B cell (primary cell): ENCODE measurements around the gene SLC7A9. TPM values are rescaled to one million over a fixed set of nuclear protein-coding genes. Genes with fewer than 3 reads are reported as not detected.

Experiments
- ATAC-seq: fragments of 200-7000 bp; cut with Tn5 transposase; one replicate; pipeline ENCODE4 v1.10.0; 2021; ENCODE audit warnings: low read depth, mild to moderate bottlenecking, moderate number of reproducible peaks, moderate library complexity
- CTCF ChIA-PET: fragments of 350-600 bp; sonication (Branson Sonifier 250); formaldehyde crosslinking; loops from one replicate; lab custom pipeline; 2021; ENCODE audit warnings: antibody characterized with exemption, inconsistent platforms; lab: Charles Lee
- POLR2A ChIA-PET: fragments of 350-600 bp; sonication (Branson Sonifier 250); formaldehyde crosslinking; loops from one replicate; lab custom pipeline; 2021; ENCODE audit warnings: antibody characterized with exemption; lab: Charles Lee
- DNase-seq: peaks from one replicate; pipeline ENCODE4 v3.0.0; 2013
- H2AFZ ChIP-seq: 2 replicates; pipeline ENCODE4 v1.6.1; 2012; ENCODE audit warnings: mild to moderate bottlenecking, low read depth, low read length; ENCODE audit not compliant: insufficient read depth, poor library complexity, severe bottlenecking
- H3K27ac ChIP-seq, 2 donors: 1 replicate in 1 of 2; 2 replicates in 1 of 2; pipeline ENCODE4 v1.5.1; 2012 to 2013; ENCODE audit warnings: low read length in 2 of 2, mild to moderate bottlenecking in 2 of 2, moderate library complexity in 1 of 2
- H3K27me3 ChIP-seq, 4 experiments: fragments of 200-600 bp in 1 of 4; sonication (generic) in 1 of 4; replicated peaks in 1 of 4; 1 replicate in 2 of 4; 2 replicates in 2 of 4; pipeline versions ENCODE4 v1.6.1 to v1.7.0; 2013 to 2016; ENCODE audit warnings: low read length in 3 of 4, mild to moderate bottlenecking in 2 of 4, mixed read lengths in 1 of 4, moderate library complexity in 1 of 4; ENCODE audit not compliant: insufficient read depth in 4 of 4, control insufficient read depth in 3 of 4; ENCODE audit errors: control extremely low read depth in 1 of 4
- H3K36me3 ChIP-seq, 2 experiments: replicated peaks in 1 of 2; 1 replicate in 1 of 2; 2 replicates in 1 of 2; pipeline versions ENCODE4 v1.6.1 to v1.7.1; 2013; ENCODE audit warnings: low read length in 1 of 2; ENCODE audit not compliant: insufficient read depth in 2 of 2, control insufficient read depth in 1 of 2; ENCODE audit errors: control extremely low read depth in 1 of 2, extremely low read depth in 1 of 2
- H3K4me1 ChIP-seq, 2 donors: fragments of 200-600 bp in 1 of 2; sonication (generic) in 1 of 2; 1 replicate in 1 of 2; 2 replicates in 1 of 2; pipeline versions ENCODE4 v1.5.1 to v1.6.1; 2013 to 2017; ENCODE audit warnings: low read length in 2 of 2; ENCODE audit not compliant: control insufficient read depth in 2 of 2, insufficient read depth in 2 of 2
- H3K4me2 ChIP-seq: replicated peaks from 2 replicates; pipeline ENCODE3; 2012; ENCODE audit warnings: mild to moderate bottlenecking, low read depth, low read length; ENCODE audit not compliant: poor library complexity, severe bottlenecking
- H3K4me3 ChIP-seq, 5 experiments: fragments of 200-600 bp in 1 of 5; sonication (generic) in 1 of 5; 1 replicate in 3 of 5; 2 replicates in 2 of 5; pipeline versions ENCODE4 v1.5.1 to v1.7.0; 2011 to 2016; ENCODE audit warnings: low read length in 4 of 5, mild to moderate bottlenecking in 4 of 5, low read depth in 2 of 5, control low read depth in 1 of 5, moderate library complexity in 1 of 5; ENCODE audit not compliant: insufficient read depth in 1 of 5; ENCODE audit errors: control extremely low read depth in 1 of 5, extremely low read depth in 1 of 5
- H3K79me2 ChIP-seq: fragments of 200-600 bp; sonication (generic); one replicate; pipeline ENCODE4 v1.6.0; 2016; ENCODE audit warnings: low read length; ENCODE audit not compliant: control insufficient read depth, insufficient read depth
- H3K9ac ChIP-seq: fragments of 200-600 bp; sonication (generic); 2 replicates; pipeline ENCODE4 v1.6.1; 2017; ENCODE audit warnings: mild to moderate bottlenecking, low read length, moderate library complexity
- H3K9me3 ChIP-seq, 3 donors: one replicate each; pipeline versions ENCODE4 v1.6.1 to v1.7.1; 2013; ENCODE audit warnings: low read length in 2 of 3; ENCODE audit not compliant: control insufficient read depth in 2 of 3, insufficient read depth in 1 of 3; ENCODE audit errors: control extremely low read depth in 1 of 3
- H4K20me1 ChIP-seq: 2 replicates; pipeline ENCODE4 v1.6.0; 2012; ENCODE audit warnings: mild to moderate bottlenecking, low read length; ENCODE audit not compliant: insufficient read depth, control insufficient read depth, poor library complexity, severe bottlenecking
- H3K27ac Mint-ChIP-seq: one replicate; pipeline ENCODE4 v1.8.0; 2021; ENCODE audit warnings: mixed read lengths
- H3K27me3 Mint-ChIP-seq: one replicate; pipeline ENCODE4 v1.8.0; 2021; ENCODE audit warnings: mixed read lengths
- H3K4me1 Mint-ChIP-seq: one replicate; pipeline ENCODE4 v1.8.0; 2021; ENCODE audit warnings: mixed read lengths
- H3K4me3 Mint-ChIP-seq: one replicate; pipeline ENCODE4 v1.8.0; 2021; ENCODE audit warnings: mixed read lengths
- H3K9me3 Mint-ChIP-seq: one replicate; pipeline ENCODE4 v1.8.0; 2022; ENCODE audit warnings: mixed read lengths; ENCODE audit not compliant: insufficient read depth
- EZH2 ChIP-seq: IDR thresholded peaks from 2 replicates; pipeline ENCODE4 v1.6.1; 2012; ENCODE audit warnings: borderline replicate concordance, low read depth, mild to moderate bottlenecking, moderate library complexity, low read length; ENCODE audit not compliant: insufficient read depth, poor library complexity, severe bottlenecking
- WGBS: methylation state at CpG from one replicate; pipeline ENCODE4 v1.1.5; 2013; ENCODE audit warnings: missing lambda C conversion rate; ENCODE audit not compliant: insufficient coverage; 5-methylcytosine and 5-hydroxymethylcytosine counted together
- intact Hi-C: fragments of 100-400 bp; cut with micrococcal nuclease; formaldehyde crosslinking; loops from one replicate; pipeline ENCODE4 v1.10.0; 2022
- polyA plus RNA-seq: library from polyadenylated mRNA; depleted of rRNA; stranded (reverse); fragments of >200 nt; gene quantifications from 2 replicates; pipeline ENCODE4 v1.2.3, GENCODE V29; 2012
- total RNA-seq, 2 donors: library from RNA; stranded (reverse); fragments of 120-200 nt in 1 of 2; gene quantifications; 1 replicate in 1 of 2; 2 replicates in 1 of 2; pipeline versions ENCODE4 v1.2.3 to v1.2.4, GENCODE V29; 2013 to 2022
- TF ChIP-seq, protein P1 (sequence below): fragments of 200-600 bp; IDR thresholded peaks from one replicate; pipeline ENCODE4 v1.8.0; 2022; ENCODE audit warnings: antibody characterized with exemption, mild to moderate bottlenecking

SLC7A9 gene
- total and polyA plus RNA-seq, 2 donors (not counting 1 experiment from before 2014, with no cell fraction given) = 0.19 to 0.62 TPM

GRCh38 chr19:32808236-32808635, 61.3 kb downstream of the SLC7A9 start:
- Histone ChIP-seq H2AFZ (no peak overlapping the region), H3K4me2 (no peak overlapping the region), H4K20me1 (no peaks in the 10 kb centered on the region), H3K79me2 (no peaks in the 10 kb centered on the region), H3K4me1 (no peaks in the 10 kb centered on the region), H3K27me3 (peaks cover 0 to 5% (median 0%) of the 10 kb centered on the region in 4 experiments), H3K9ac (no peak overlapping the region), H3K27ac (no peak overlapping the region), H3K36me3 (no peaks in the 10 kb centered on the region), H3K4me3 (no peak overlapping the region), H3K9me3 (no peaks in the 10 kb centered on the region)
- H3K27me3 Mint-ChIP-seq = peaks cover 28% of the 10 kb centered on the region
- ATAC-seq (no peak), DNase-seq (no peak)
- H3K4me1 Mint-ChIP-seq = no peaks in the 10 kb centered on the region
- no peaks in the 10 kb centered on the region for H3K9me3 Mint-ChIP-seq
- TF ChIP-seq, protein P1, sequence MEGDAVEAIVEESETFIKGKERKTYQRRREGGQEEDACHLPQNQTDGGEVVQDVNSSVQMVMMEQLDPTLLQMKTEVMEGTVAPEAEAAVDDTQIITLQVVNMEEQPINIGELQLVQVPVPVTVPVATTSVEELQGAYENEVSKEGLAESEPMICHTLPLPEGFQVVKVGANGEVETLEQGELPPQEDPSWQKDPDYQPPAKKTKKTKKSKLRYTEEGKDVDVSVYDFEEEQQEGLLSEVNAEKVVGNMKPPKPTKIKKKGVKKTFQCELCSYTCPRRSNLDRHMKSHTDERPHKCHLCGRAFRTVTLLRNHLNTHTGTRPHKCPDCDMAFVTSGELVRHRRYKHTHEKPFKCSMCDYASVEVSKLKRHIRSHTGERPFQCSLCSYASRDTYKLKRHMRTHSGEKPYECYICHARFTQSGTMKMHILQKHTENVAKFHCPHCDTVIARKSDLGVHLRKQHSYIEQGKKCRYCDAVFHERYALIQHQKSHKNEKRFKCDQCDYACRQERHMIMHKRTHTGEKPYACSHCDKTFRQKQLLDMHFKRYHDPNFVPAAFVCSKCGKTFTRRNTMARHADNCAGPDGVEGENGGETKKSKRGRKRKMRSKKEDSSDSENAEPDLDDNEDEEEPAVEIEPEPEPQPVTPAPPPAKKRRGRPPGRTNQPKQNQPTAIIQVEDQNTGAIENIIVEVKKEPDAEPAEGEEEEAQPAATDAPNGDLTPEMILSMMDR = no peak
- TF ChIP-seq EZH2 = no peak
- WGBS = 92% methylated on average over 4 of the region's 4 CpGs
- intact Hi-C loops = no loop called here
- ChIA-PET CTCF (no interaction called here), POLR2A (no interaction called here)
- no peak overlapping the region for H3K4me3 Mint-ChIP-seq
- no peak overlapping the region for H3K27ac Mint-ChIP-seq

GRCh38 chr19:32802840-32803239, 66.7 kb downstream of the SLC7A9 start:
- H3K27ac ChIP-seq = no peak overlapping the region
- no peaks in the 10 kb centered on the region for H3K4me1 Mint-ChIP-seq
- H3K27ac Mint-ChIP-seq = no peak overlapping the region

More at GRCh38 chr19:32802840-32803239, 66.7 kb downstream of the SLC7A9 start:
- POLR2A ChIA-PET = no interaction called here
- Histone ChIP-seq H2AFZ (no peak overlapping the region), H3K9ac (no peak overlapping the region), H3K4me1 (no peaks in the 10 kb centered on the region), H3K27me3 (no peaks in the 10 kb centered on the region), H3K9me3 (no peaks in the 10 kb centered on the region), H3K4me3 (no peak overlapping the region), H4K20me1 (no peaks in the 10 kb centered on the region), H3K79me2 (no peaks in the 10 kb centered on the region), H3K4me2 (no peak overlapping the region), H3K36me3 (no peaks in the 10 kb centered on the region)
- no peaks in the 10 kb centered on the region for H3K9me3 Mint-ChIP-seq
- peaks cover 6% of the 10 kb centered on the region for H3K27me3 Mint-ChIP-seq
- CTCF ChIA-PET = no interaction called here
- ATAC-seq = no peak
- H3K4me3 Mint-ChIP-seq = no peak overlapping the region
- 97% methylated on average over 12 of the region's 12 CpGs for whole genome bisulfite sequencing
- no peak for DNase-seq
- TF ChIP-seq, protein P1 = no peak
- TF ChIP-seq EZH2 = no peak
- intact Hi-C loops = no loop called here
